Measurements from ENCODE around the gene AIPL1.

The AIPL1 gene

DNA sequence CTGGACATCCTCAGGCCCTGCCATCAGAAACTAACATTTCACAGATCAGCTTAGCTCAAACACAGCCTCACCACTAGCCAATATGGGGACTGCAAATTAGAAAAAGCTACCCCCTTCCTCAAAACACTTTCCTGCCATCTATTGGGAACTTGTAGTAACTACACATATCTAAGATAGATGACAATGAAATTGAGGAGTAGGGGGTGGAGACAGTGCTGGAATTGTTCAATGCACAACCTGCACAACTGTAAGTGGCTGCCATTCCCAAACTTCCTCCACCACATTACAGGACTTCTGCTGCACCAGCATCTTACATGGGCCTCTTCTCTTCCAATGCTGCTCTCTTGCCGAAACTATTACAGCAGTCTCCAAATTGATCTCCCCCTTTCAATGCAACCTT lies 21.9 kb downstream of the AIPL1 start:
- no peak for DNase-seq (ENCODE audit: low read depth)

DNA sequence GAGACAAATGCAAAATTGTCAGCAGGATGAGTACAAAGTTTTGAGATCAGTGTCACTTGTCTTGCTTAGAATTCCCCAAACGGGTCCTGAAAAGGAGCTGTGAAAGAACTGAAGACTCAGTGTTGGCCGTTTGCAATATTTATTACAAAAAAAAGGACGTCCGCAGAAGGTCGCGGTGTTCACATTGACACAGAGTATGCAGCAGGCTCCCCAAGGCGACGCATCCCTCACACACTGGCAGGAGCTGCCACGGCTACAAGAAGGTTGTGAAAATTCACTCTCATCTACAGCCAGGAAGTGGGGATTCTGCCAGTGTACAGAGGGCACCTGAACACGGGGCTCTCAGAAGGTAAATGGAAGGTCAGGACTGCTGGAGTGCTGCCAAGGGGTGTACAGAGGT lies 26.2 kb downstream of the AIPL1 start:
- no peak for DNase-seq (ENCODE audit: low read depth)

DNA sequence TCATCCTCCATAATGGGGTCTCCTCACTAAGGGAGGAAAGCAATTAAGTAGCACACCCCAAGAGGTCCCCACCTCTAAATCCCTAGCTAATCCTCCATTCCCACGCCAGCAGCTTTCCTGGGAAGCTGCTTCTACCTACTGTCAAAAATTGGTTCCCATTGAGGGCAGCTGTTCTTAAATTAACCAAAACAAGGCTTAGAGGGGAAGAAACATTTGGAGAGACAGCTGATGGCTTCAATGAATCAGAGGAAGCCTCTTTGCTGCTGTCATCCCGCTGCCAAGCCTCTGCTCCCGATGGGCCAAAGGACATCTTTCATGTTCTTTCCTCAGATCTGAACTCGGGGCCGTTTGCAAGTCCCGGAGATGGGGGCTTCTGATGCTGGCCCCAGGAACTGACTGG lies 26.6 kb downstream of the AIPL1 start:
- DNase-seq (ENCODE audit: low read depth): no peak

DNA sequence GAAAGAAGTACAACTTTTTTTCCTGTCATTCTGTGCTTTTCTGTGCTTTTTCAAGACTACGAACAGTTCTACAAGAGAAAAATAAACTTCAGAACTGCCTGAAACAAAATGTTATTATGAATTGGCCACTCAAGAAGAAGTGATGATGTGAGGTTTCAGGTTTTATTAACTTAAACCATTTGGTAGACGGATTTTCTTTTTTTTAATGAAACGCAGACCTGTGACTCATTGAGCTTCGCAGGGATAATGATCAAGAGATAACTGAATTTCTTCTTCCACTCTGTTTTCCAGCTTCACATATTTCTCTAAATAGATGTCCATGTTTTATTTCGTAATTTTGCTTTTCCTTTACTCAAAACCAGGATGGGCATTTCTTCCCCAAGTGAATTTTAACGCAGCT lies 32.7 kb downstream of the AIPL1 start:
- DNase-seq (ENCODE audit: low read depth): no peak

DNA sequence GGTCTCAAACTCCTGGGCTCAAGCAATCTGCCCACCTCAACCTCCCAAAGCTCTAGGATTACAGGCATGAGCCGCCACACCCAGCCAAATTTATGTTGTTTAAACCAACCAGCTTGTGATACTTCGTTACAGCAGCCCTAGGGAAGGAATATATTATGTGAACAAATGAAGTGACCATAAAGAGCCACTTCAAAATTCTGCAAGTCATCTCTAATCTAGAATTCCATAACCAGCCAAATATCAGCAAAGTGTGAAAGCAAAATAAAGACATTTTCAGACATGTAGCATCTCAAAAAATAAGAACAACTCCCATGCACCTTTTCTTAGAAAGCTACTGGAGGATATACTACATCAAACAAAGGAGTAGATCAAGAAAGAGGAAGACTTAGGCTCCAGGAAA lies 36.0 kb downstream of the AIPL1 start:
- DNase-seq (ENCODE audit: low read depth): no peak

DNA sequence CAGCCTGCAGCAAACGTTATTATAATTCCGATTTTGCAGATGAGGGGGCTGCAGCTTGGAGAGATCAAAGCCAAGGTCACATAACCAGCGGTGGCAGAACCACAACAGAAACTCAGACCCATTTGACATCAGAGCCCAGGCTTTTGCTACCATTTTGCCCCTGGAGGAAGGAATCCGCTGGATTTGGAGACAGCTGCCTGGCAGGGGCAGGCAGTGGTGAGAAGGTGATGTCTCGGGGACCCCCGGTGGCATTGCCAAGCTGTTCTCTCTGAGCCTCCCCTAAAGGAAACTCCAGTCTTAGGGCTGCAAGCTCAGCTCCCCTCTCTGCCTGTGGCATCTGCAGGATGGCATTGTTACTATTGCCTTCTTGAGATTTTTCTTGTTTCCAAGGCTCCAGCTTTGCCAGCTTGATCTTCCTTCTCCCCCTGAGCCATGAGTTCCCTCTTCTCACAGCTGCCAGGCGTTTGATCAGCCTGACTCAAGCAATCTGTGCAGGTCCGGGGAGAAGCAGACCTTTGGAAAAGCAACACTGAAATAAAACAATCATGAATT lies 40.8 kb downstream of the AIPL1 start:
- no peak for DNase-seq (ENCODE audit: low read depth)

DNA sequence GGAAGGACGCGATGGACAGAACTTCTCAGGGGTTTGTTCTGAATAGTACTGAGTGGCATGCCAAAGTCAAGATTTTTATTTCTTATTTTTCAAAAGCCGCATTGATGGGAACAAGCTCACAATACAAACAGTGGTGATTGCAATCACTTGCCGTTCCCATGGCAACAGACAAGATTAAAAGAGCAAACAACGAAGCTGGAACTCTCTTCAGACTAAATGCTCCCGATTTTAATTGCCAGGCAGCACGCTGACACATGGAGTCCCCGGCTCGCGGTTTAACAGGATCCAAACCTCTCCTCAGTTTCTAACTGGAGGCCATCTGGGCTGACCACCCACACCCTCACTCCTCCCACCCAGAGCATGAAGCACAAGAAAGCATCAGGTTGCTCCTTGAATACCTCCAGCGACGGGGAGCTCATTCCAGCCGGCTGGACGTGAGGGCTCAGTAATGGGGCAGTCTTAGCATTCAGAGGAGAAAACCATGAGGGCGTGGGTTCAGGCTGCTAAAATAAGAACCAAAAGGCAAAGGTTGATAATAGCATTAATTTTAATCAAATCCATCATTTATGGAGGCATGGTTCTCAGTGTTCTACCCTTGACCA lies 41.5 kb downstream of the AIPL1 start:
- DNase-seq (ENCODE audit: low read depth): no peak

DNA sequence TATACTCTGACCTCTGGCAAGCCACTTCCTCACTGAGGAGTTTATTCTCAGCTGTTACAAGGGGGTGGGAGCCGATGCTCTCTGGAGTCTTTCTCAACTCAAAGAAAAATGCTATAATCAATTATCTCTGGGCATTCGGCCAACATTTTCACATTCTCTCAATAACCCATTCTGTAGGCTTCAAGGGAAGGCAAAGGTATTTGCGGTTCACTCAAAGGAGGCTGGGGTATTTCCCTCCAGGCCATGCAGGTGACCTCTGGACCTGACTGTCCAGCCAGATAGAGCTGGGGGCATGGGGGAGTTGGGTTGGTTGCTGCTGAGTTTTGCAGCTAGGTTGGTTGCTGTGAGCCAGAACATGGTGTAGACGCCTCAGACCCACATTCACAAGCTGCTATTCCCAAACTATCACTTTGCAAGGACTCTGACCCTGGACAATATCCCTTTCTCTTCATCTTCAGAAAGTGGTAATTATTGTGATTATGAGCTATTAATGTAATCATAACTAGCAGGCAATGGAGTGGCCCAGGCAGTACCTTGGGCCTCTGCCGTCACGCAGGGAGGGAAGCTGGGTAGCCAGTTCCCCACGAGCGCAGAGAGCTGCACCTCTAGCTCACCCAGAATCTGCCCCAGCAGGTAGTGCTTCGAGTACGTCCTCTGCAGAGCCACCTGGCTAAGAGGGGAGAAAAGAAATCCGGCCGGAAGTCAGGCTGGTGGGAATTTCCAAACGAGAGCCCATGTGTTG lies 42.1 kb downstream of the AIPL1 start:
- no peak for DNase-seq (ENCODE audit: low read depth)

DNA sequence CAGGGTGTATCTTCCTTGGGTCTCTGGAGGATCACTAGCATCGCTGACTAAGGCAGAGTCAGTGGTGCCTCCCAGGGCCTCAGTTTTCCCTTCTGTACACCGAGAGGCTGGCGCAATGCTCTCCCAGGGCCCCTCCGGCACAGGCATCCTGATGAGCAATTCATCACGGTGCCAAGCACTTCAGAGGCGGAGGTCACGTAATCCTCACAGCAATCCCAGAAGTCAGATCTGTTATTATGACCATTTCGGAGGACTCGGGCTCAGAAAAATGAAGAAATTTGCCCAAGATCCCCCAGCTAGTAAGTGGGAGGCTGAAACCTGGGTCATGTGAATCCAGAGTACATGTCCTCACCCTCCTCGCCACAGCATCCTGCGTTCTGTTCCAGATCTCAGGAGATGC lies 46.5 kb downstream of the AIPL1 start:
- no peak for DNase-seq (ENCODE audit: low read depth)

DNA sequence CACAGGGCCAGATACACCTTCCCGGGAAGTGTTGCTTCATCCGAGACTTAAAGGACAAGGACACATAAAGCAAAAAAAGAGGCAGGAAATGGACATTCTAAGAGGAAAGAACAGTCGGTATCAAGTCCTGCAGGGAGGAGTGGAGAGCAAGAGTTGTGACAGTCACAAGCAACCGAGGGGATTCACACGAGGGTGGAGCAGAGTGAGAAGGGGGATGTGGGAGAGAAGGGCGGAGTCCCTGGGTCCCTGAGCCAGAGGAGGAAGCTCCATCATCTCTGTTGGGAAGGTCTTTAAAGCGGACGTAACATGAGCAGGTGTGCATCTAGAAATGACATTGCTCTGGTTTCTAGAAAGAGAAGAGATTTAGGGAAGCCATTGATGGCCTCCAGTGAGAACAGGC lies 47.1 kb downstream of the AIPL1 start:
- no peak for DNase-seq (ENCODE audit: low read depth)

DNA sequence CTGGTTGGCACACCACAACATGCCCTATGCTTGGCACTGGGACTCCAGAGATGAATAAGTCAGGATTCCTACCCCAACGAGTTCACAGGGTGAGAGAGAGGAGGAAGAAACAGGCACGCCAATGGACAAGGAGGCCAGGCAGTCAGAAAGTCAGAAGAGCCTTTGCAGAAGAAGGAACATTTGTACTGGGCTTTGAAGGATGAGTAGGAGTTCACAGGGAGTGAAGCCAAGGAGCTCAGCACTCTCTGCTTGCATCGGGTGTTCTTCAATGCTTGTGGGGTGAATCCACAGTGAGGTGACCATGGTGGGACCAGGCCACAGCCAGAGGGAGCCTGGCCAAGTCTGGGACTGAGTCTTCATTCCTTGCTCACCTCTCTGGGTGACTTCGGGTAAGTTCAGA lies 47.5 kb downstream of the AIPL1 start:
- DNase-seq (ENCODE audit: low read depth): no peak

DNA sequence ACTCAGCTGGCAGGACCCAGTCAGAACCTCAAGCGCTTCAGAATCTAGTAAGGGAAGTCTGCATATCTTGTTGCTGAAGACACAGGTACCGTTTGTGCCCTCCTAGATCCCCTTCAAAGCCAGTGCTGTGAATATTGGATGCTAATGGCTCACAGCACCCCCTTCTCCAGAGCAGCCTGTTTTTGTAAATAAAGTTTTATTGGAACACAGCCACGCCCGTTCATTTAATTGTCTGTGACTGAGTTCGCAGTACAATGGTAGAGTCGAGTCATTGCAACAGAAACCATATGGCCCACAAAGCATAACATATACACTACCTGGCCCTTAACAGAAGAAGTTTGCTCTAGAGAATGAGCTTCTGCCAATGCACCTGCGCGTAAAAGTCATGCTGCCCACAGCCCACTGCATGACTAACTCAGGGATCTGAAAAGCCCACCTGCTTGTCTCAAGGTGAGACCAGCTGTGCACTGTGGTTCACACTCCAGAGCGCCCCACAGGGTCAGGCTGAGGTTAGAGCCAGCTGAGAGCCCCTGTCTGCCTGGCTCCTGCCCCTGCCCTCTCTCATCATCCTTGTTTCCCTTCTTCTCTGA lies 48.8 kb downstream of the AIPL1 start:
- DNase-seq (ENCODE audit: low read depth): no peak

DNA sequence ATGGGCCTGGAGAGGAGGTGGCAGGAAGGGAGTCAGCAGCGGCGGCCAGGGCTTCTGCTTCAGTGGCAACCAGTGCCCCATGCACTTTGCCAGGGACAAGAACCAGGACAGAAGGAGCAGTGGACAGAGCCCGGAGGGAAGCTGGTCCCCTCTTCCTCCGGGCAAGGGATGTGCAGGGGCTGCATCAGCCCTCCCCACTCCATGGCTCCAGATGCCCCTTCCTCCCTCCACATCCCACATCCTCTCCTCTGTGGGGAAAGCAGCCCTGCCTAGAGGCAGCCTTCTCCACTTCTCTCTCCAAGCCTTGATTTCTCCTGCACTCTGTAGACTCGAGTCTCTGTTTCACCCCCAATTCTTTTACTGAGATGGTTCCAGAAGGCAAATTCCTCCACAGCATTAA lies 50.4 kb downstream of the AIPL1 start:
- no peak for DNase-seq (ENCODE audit: low read depth)

DNA sequence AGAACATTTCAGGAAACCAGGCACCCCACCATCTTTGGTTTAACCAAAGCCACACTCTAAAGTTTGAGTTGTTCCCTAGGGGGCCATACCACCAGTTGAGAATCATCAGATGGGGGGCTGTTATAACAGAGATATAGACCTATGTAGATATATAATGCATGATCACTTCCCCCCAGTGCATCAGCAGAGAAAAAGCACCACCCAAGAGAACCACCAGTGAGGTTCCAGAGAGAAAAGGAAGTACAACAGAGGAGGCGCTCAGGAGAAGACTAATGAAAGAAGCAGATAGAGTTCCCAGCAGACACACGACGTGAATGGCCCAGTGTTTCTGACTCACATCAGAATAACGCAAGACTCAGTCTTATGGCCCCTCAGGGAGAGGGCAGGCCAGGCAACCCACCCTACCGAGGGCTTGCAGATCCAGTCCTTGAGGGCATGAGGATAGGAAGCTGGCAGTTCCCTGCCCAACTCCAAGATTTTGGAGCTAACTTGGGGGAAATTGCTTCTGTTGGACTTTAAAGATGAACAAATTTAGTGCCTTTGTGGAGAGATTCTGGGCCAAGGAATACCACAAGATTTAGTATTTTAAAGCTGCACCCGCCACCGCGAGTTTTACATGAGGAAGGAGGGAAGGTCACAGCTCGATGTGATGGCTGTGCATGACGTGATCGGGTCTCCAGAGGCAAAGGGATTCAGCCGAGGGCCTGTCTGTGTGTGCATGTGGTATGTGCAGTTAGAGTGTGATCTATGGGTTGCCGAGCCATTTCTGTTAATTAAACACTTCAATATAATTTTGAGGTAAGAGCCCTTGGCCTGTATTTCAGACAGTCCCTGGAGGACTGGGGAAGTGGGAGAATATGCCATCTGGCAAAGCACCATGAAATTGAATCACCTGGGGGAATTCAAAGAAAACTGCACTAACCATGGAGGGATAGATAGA lies 53.1 kb downstream of the AIPL1 start:
- DNase-seq (ENCODE audit: low read depth): no peak

DNA sequence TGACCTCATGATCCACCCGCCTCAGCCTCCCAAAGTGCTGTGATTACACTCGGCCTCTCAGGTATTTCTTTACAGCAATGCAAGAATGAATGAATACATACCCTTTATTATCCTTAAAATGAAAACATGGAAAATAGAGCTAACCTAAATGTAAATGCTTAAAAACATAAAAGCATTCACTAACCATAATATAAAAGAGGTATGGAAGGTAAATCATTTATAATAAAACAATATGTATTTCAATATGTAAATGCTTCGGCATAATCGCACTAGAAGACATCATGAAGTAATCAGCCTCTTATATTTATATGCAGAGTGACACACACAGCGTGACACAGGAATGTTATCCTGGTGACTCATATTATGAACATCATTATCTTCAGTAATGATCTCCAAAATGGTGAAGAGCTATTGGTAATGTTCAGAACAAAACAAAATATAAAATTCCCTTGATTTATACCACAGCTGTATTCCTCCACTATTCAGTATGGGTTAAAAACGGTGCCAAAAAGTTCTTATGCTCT lies 53.9 kb downstream of the AIPL1 start:
- DNase-seq (ENCODE audit: low read depth): no peak

DNA sequence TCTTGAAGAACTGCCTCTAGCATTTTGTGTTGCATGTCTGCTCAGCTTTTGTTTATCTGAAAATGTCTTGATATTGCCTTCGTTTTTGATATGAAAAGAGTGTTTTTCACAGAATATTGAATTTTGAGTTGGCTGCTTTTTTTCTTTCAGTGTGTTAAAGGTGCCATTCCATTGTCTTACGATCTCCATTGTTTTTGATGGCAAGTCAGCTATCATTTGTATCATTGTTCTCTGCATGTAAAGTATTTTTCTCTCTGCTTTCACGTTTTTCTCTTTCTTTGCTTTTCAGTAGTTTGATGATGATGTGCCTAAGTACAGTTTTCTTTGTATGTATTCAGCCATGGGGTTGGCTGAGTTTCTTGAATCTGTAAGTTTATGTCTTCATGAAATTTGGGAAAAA lies 57.0 kb downstream of the AIPL1 start:
- no peak for DNase-seq (ENCODE audit: low read depth)

DNA sequence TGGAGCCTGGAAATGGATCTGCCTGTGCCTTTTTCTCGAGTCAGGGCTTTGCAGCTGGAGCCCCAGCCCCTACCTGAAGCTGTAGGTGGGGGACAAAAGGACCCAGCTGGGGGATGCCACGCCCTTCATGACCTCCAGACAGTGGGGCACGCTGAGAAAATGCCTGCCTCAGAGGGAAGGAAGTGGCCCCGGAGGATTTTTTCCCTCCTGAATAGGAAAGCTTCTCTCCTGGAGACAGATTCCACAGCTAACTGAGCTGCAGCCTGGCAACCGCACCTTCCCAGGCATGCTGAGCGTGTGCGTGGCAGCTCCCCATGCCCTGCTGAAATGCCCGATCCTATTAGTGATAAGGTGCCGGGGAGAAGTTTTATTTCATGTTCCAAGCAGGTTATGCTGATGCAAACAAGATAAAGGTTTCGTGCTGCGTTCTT lies 58.0 kb downstream of the AIPL1 start:
- DNase-seq (ENCODE audit: low read depth): no peak

DNA sequence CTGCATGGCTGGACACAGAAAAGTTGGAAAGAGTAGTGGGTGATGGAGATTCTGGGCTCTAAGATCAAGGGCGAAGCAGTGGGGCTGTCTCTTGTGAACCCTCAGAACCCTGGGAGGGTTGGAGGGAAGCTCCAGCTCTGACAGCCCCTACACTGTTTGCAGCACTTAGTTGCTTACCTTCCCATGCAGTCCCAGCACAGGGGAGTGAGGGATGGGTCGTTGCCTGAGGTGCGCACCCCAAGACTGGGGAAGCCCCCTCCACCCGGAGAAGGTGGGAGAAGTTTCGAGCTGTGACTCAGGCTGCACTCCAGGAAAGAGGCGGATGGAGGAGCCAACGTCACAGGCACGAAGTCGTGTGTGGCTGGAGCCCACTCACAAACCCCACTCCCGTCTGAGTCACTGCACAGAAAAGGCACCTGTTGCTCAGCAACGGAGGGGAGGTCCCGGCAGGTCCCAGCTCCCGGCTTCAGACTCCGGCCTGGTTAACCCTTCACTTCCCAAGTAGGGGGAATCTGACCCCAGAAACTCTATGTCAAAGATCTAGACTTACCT lies 60.1 kb downstream of the AIPL1 start:
- DNase-seq (ENCODE audit: low read depth): peak; percentile 49

DNA sequence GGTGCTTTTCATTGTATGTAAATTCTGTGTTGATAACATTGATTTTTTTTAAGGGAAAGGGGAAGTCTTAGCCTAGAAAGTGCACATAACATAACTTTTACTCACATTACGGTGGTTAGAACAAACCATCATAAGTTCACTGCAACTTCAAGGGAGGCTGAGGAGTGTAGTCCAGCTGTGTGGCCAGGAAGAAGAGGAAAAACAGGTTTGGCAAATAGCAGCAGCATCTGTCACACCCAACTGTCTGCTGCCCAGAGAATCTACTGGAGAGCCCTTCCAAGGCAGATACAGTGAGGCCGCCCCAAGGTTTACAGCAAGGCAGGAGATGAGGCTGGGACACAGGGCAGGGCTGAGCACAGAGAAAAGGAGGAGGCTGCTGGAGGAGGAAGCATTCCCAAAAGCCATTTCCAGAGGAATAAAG lies 60.6 kb downstream of the AIPL1 start:
- DNase-seq (ENCODE audit: low read depth): no peak
